Measurements from ENCODE around the gene DEFB123.
"Not testable (repeated sequence)": the region's sequence is repeated elsewhere in the genome, so short reads cannot be mapped to it uniquely, and the experiment has no call there.

DNA sequence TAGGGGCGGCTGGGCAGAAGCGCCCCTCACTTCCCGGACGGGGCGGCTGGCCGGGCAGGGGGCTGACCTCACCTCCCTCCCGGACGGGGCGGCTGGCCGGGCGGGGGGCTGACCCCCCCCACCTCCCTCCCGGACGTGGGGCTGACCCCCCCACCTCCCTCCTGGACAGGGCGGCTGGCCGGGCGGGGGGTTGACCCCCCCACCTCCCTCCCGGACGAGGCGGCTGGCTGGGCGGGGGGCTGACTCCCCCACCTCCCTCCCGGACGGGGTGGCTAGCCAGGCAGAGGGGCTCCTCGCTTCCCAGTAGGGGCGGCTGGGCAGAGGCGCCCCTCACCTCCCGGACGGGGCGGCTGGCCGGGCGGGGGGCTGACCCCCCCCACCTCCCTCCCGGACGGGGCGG, 30.5 kb downstream of the DEFB123 start:
- TF ChIP-seq, protein P1, sequence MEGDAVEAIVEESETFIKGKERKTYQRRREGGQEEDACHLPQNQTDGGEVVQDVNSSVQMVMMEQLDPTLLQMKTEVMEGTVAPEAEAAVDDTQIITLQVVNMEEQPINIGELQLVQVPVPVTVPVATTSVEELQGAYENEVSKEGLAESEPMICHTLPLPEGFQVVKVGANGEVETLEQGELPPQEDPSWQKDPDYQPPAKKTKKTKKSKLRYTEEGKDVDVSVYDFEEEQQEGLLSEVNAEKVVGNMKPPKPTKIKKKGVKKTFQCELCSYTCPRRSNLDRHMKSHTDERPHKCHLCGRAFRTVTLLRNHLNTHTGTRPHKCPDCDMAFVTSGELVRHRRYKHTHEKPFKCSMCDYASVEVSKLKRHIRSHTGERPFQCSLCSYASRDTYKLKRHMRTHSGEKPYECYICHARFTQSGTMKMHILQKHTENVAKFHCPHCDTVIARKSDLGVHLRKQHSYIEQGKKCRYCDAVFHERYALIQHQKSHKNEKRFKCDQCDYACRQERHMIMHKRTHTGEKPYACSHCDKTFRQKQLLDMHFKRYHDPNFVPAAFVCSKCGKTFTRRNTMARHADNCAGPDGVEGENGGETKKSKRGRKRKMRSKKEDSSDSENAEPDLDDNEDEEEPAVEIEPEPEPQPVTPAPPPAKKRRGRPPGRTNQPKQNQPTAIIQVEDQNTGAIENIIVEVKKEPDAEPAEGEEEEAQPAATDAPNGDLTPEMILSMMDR (IDR thresholded peaks at IDR 0.05) = not testable (repeated sequence)
- not testable (repeated sequence) for TF ChIP-seq POLR2A (IDR thresholded peaks at IDR 0.05)
